Measurements from ENCODE around the gene CEBPE. TPM values are rescaled to one million over a fixed set of nuclear protein-coding genes. Genes with fewer than 3 reads are reported as not detected.

CEBPE gene
- total RNA-seq, 4 donors from 2014 or later, result not detected

- no peak for DNase-seq (ENCODE audit: low spot score in 2 of 2)
- peaks cover 0 to 24% (median 0%) of the 10 kb centered on the region in 3 donors for H3K36me3 ChIP-seq
- no peak overlapping the region for H3K4me3 ChIP-seq
- WGBS, 2 donors, result 77 to 88% methylated on average over 1 of the region's 1 CpG
- TF ChIP-seq POLR2A (IDR thresholded peaks at IDR 0.05) (no peak), EP300 (IDR thresholded peaks at IDR 0.05) (no peak), CTCF (IDR thresholded peaks at IDR 0.05) (no peak)
- H3K27me3 ChIP-seq, result no peaks in the 10 kb centered on the region
- H3K9me3 ChIP-seq, result no peaks in the 10 kb centered on the region
- no peak overlapping the region for H3K27ac ChIP-seq
- H3K4me1 ChIP-seq, result no peaks in the 10 kb centered on the region
Measured at GRCh38 chr14:23143911-23144310, 24.9 kb upstream of the CEBPE start.

GRCh38 chr14:23142826-23143225, 23.8 kb upstream of the CEBPE start:
- H3K4me1 ChIP-seq, result no peaks in the 10 kb centered on the region
- H3K4me3 ChIP-seq, result no peak overlapping the region
- H3K27ac ChIP-seq, result no peak overlapping the region

GRCh38 chr14:23141706-23142444, 22.8 kb upstream of the CEBPE start:
- 61 to 66% methylated on average over 7 of the region's 7 CpGs for WGBS, 2 donors
- no peak for DNase-seq (ENCODE audit: low spot score in 2 of 2)
- H3K36me3 ChIP-seq, result peaks cover 0 to 32% (median 0%) of the 10 kb centered on the region in 3 donors
- H3K4me1 ChIP-seq, result no peaks in the 10 kb centered on the region
- TF ChIP-seq CTCF (IDR thresholded peaks at IDR 0.05) (no peak), POLR2A (IDR thresholded peaks at IDR 0.05) (no peak), EP300 (IDR thresholded peaks at IDR 0.05) (no peak)
- H3K9me3 ChIP-seq, result no peaks in the 10 kb centered on the region
- no peaks in the 10 kb centered on the region for H3K27me3 ChIP-seq
- H3K27ac ChIP-seq, result no peak overlapping the region
- no peak overlapping the region for H3K4me3 ChIP-seq

More at GRCh38 chr14:23142826-23143225, 23.8 kb upstream of the CEBPE start:
- H3K9me3 ChIP-seq, result no peaks in the 10 kb centered on the region
- peaks cover 0 to 22% (median 0%) of the 10 kb centered on the region in 3 donors for H3K36me3 ChIP-seq
- H3K27me3 ChIP-seq, result no peaks in the 10 kb centered on the region
- DNase-seq (ENCODE audit: low spot score in 2 of 2), result no peak
- no peak for TF ChIP-seq POLR2A (IDR thresholded peaks at IDR 0.05)
- no peak for TF ChIP-seq EP300 (IDR thresholded peaks at IDR 0.05)
- TF ChIP-seq CTCF (IDR thresholded peaks at IDR 0.05), result no peak
- 80 to 86% methylated on average over 4 of the region's 4 CpGs for WGBS, 2 donors

GRCh38 chr14:23140371-23140770, 21.3 kb upstream of the CEBPE start:
- TF ChIP-seq POLR2A (IDR thresholded peaks at IDR 0.05) (no peak), CTCF (IDR thresholded peaks at IDR 0.05) (no peak)
- no peak overlapping the region for H3K27ac ChIP-seq

GRCh38 chr14:23139874-23140273, 20.8 kb upstream of the CEBPE start:
- Histone ChIP-seq H3K9me3 (no peaks in the 10 kb centered on the region), H3K27ac (no peak overlapping the region), H3K36me3 (peaks cover 0 to 44% (median 0%) of the 10 kb centered on the region in 3 donors), H3K4me3 (no peak overlapping the region), H3K4me1 (no peaks in the 10 kb centered on the region), H3K27me3 (no peaks in the 10 kb centered on the region)
- DNase-seq (ENCODE audit: low spot score in 2 of 2), result no peak
- TF ChIP-seq CTCF (IDR thresholded peaks at IDR 0.05), result no peak
- WGBS, 2 donors, result 93 to 100% methylated on average over 2 of the region's 2 CpGs

More at GRCh38 chr14:23140371-23140770, 21.3 kb upstream of the CEBPE start:
- no peaks in the 10 kb centered on the region for H3K9me3 ChIP-seq
- H3K4me1 ChIP-seq, result no peaks in the 10 kb centered on the region
- H3K27me3 ChIP-seq, result no peaks in the 10 kb centered on the region
- WGBS, 2 donors, result 77 to 81% methylated on average over 6 of the region's 6 CpGs
- H3K36me3 ChIP-seq, result peaks cover 0 to 44% (median 0%) of the 10 kb centered on the region in 3 donors
- DNase-seq (ENCODE audit: low spot score in 2 of 2), result no peak
- H3K4me3 ChIP-seq, result no peak overlapping the region
